Measurements from ENCODE around the gene FIG4.
"Not testable (repeated sequence)": the region's sequence is repeated elsewhere in the genome, so short reads cannot be mapped to it uniquely, and the experiment has no call there.

The FIG4 gene

DNA sequence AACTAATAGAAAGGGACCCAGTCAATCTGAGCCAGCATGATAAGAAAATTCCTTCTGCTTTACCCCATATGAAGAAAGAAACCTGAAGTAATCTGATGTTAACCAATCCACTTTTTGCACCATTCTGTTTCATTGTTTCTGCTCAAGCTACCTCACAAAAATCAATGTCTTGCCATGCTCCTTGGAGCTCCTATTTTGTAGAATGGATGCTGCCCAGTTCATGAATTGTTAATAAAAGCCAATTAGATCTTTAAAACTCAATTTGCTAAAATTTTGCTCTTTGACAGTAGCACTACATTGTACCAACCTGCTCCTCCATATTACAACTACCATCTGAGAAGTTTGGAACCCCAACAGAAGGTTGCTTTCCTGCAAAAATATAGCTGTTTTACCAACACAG is 170.8 kb downstream of the FIG4 start:
- DNase-seq = no peak

- no peak for DNase-seq
Measured at GRCh38 chr6:109864050-109864449, 173.0 kb downstream of the FIG4 start.

DNA sequence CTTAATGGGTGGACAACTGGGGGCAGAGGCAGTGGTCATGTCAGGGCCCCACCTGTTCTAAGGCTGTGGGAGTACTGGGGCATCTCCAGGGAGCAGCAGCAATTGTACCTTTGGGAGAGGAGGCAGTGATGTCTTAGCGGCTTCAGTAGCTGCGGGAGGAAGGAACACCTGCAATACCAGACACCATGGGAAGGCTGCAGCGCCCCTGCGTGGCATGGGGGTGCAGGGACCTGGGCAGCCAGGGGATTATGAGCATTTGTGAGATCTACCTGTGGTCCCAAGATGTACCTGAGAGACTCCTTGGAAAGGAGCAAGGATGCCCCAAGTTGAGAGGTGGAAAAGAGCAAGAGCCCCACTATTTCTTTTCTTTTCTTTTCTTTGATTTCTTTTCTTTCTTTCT is 174.9 kb downstream of the FIG4 start:
- DNase-seq = no peak

- DNase-seq = no peak
Measured at GRCh38 chr6:109867009-109867969, 176.2 kb downstream of the FIG4 start.

- DNase-seq = no peak
Measured at GRCh38 chr6:109867970-109868358, 176.9 kb downstream of the FIG4 start.

GRCh38 chr6:109869398-109870088 is 178.4 kb downstream of the FIG4 start:
- DNase-seq = not testable (repeated sequence)

GRCh38 chr6:109870089-109870410 is 179.0 kb downstream of the FIG4 start:
- DNase-seq = no peak

DNA sequence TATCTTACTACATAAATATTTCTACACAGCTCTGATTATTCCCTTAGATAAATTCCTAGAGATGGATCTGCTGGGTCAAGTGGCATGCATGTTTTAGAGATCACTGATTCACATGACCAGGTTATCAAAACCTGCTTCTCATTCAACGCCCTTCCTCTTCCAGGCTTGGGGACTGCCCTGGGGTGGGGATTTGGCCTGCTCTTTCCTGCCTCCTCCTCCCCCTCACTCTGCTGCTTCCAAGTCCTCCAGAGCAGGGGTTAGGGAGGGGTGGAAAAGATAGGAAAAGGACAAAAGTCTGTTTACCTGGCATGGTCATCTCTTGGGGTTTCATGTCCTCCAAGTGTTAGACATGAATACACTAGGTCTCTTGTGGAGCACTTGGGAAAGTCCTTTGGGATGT is 181.5 kb downstream of the FIG4 start:
- no peak for DNase-seq

DNA sequence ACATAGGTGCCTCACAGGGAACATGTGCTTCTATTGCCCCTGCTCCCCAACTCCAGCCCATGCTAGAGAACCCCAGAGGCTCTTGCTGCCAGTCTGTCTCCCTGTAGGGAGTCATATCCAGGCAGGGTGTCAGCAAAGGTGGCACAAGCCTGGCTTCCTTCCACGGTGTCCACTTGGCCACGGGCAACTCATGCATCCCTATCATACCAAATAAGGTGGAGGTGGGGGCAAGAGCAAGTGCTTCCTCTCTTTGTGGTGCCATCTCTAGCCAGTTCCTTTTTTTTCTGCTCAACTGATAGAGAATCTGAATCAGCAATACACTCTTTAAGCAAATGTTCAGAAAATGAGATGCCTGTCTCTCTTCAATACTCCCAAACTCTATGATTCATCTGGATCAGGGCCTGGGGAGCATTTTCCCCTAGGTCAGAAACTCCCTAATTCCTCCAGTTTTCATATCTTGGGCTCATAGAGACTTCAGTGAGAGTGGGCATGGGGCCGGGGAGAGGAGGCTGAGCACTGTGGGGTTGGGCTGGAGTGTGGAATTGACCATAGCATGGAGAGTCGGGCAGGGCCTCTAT is 182.0 kb downstream of the FIG4 start:
- DNase-seq = peak; percentile 21 to 39 (median 29)

- no peak for DNase-seq
Measured at GRCh38 chr6:109874086-109874485, 183.0 kb downstream of the FIG4 start.

- DNase-seq = no peak
Measured at GRCh38 chr6:109874621-109875020, 183.5 kb downstream of the FIG4 start.
